HG02870 (cell line): ENCODE results near the gene MMP23B.

Source experiments
- ATAC-seq: cut with Tn5 transposase; IDR thresholded peaks from one replicate; pipeline ENCODE4 v1.9.1; 2021; ENCODE audit warnings: mild to moderate bottlenecking, moderate library complexity; ENCODE audit not compliant: unreplicated experiment

MMP23B gene

GRCh38 chr1:1602304-1602967 lies 29.5 kb upstream of the MMP23B start:
- ATAC-seq, result no peak

GRCh38 chr1:1602968-1603506 lies 28.9 kb upstream of the MMP23B start:
- ATAC-seq, result no peak

- no peak for ATAC-seq
These were observed 28.2 kb upstream of the MMP23B start for GRCh38 chr1:1603671-1604373.

GRCh38 chr1:1604374-1605033 lies 27.5 kb upstream of the MMP23B start:
- no peak for ATAC-seq

GRCh38 chr1:1605034-1605591 lies 26.9 kb upstream of the MMP23B start:
- ATAC-seq, result no peak

GRCh38 chr1:1605724-1606123 lies 26.2 kb upstream of the MMP23B start:
- no peak for ATAC-seq

- ATAC-seq, result no peak
These were observed 25.7 kb upstream of the MMP23B start for GRCh38 chr1:1606232-1606631.

- ATAC-seq, result no peak
These were observed 22.0 kb upstream of the MMP23B start for GRCh38 chr1:1609822-1610485.

- ATAC-seq, result no peak
These were observed 21.2 kb upstream of the MMP23B start for GRCh38 chr1:1610796-1611195.

GRCh38 chr1:1612104-1612400 lies 19.9 kb upstream of the MMP23B start:
- ATAC-seq, result no peak

GRCh38 chr1:1613509-1614082 lies 18.4 kb upstream of the MMP23B start:
- ATAC-seq, result no peak

- no peak for ATAC-seq
These were observed 17.6 kb upstream of the MMP23B start for GRCh38 chr1:1614204-1614953.

GRCh38 chr1:1614954-1615255 lies 17.1 kb upstream of the MMP23B start:
- ATAC-seq, result no peak

GRCh38 chr1:1615256-1616044 lies 16.5 kb upstream of the MMP23B start, which contains the start of gene MIB2:
Gene MIB2, plus strand, starts transcription at chr1:1615500. Its CDS starts 7,953 bp downstream, at chr1:1623453.
- peak; percentile 87 for ATAC-seq

- peak; percentile 19 for ATAC-seq
These were observed 15.8 kb upstream of the MMP23B start for GRCh38 chr1:1616045-1616790.

- no peak for ATAC-seq
These were observed 15.1 kb upstream of the MMP23B start for GRCh38 chr1:1616838-1617237.

- no peak for ATAC-seq
These were observed 14.5 kb upstream of the MMP23B start for GRCh38 chr1:1617516-1617915.

- no peak for ATAC-seq
These were observed 14.0 kb upstream of the MMP23B start for GRCh38 chr1:1617925-1618324.
